T-cell (primary cell): ENCODE results near the gene TBC1D10A. TPM values are rescaled to one million over a fixed set of nuclear protein-coding genes. Genes with fewer than 3 reads are reported as not detected.
A peak's percentile ranks its signal among the peaks of the same experiment; 100 is the strongest.

ENCODE experiments used
- ATAC-seq, 4 experiments: fragments of 200-7000 bp in 3 of 4; fragments of 150-1000 bp in 1 of 4; cut with Tn5 transposase; replicated peaks in 1 of 4; 1 replicate in 3 of 4; 2 replicates in 1 of 4; pipeline ENCODE4 v1.10.0; 2021; ENCODE audit warnings: moderate library complexity in 3 of 4, mild to moderate bottlenecking in 2 of 4, moderate number of reproducible peaks in 1 of 4
- CTCF ChIA-PET, 2 donors: fragments of 300-600 bp; sonication (Branson Sonifier 250); formaldehyde crosslinking; loops; one replicate each; lab custom pipeline; 2022; ENCODE audit warnings: antibody characterized with exemption in 2 of 2; lab: Charles Lee
- POLR2A ChIA-PET, 2 donors: fragments of 300-600 bp; sonication (Branson Sonifier 250); formaldehyde crosslinking; loops; one replicate each; lab custom pipeline; 2022; ENCODE audit warnings: antibody characterized with exemption in 2 of 2; lab: Charles Lee
- DNase-seq, 35 experiments: peaks; one replicate each; pipeline versions ENCODE4 v3.0.0 to v3.0.0-alpha.2; 2013 to 2023
- H3K27ac ChIP-seq: one replicate; pipeline ENCODE4 v1.5.1; 2013; ENCODE audit warnings: low read length
- H3K27me3 ChIP-seq, 2 experiments: replicated peaks in 1 of 2; 1 replicate in 1 of 2; 2 replicates in 1 of 2; pipeline versions ENCODE4 v1.6.1 to v1.7.0; 2013; ENCODE audit warnings: low read length in 1 of 2, mixed read lengths in 1 of 2; ENCODE audit not compliant: control insufficient read depth in 2 of 2, insufficient read depth in 2 of 2; ENCODE audit errors: extremely low read depth in 1 of 2
- H3K36me3 ChIP-seq, 2 donors: 1 replicate in 1 of 2; 2 replicates in 1 of 2; pipeline versions ENCODE4 v1.6.1 to v1.7.0; 2013; ENCODE audit warnings: low read length in 1 of 2; ENCODE audit not compliant: control insufficient read depth in 2 of 2, insufficient read depth in 1 of 2; ENCODE audit errors: extremely low read depth in 1 of 2
- H3K4me1 ChIP-seq, 2 experiments: 1 replicate in 1 of 2; 2 replicates in 1 of 2; pipeline versions ENCODE4 v1.6.1 to v1.7.0; 2013; ENCODE audit warnings: low read length in 2 of 2, mixed read lengths in 1 of 2; ENCODE audit not compliant: insufficient read depth in 2 of 2, control insufficient read depth in 1 of 2; ENCODE audit errors: extremely low read depth in 1 of 2
- H3K4me3 ChIP-seq, 2 donors: 1 replicate in 1 of 2; 2 replicates in 1 of 2; pipeline versions ENCODE4 v1.5.1 to v1.7.0; 2013; ENCODE audit warnings: mild to moderate bottlenecking in 2 of 2, low read length in 1 of 2, moderate library complexity in 1 of 2; ENCODE audit not compliant: control insufficient read depth in 1 of 2; ENCODE audit errors: extremely low read depth in 1 of 2
- H3K9me3 ChIP-seq: 2 replicates; pipeline ENCODE4 v1.7.0; 2013
- H3K27ac Mint-ChIP-seq, 2 donors: one replicate each; pipeline ENCODE4 v1.8.0; 2020 to 2021; ENCODE audit warnings: mild to moderate bottlenecking in 2 of 2, mixed read lengths in 2 of 2
- H3K27me3 Mint-ChIP-seq, 2 donors: one replicate each; pipeline ENCODE4 v1.8.0; 2021 to 2022; ENCODE audit warnings: mixed read lengths in 2 of 2
- H3K36me3 Mint-ChIP-seq: one replicate; pipeline ENCODE4 v1.8.0; 2021; ENCODE audit warnings: mixed read lengths
- H3K4me1 Mint-ChIP-seq, 3 donors: one replicate each; pipeline ENCODE4 v1.8.0; 2020 to 2022; ENCODE audit warnings: mixed read lengths in 3 of 3, mild to moderate bottlenecking in 1 of 3
- H3K4me3 Mint-ChIP-seq, 3 donors: one replicate each; pipeline ENCODE4 v1.8.0; 2020 to 2022; ENCODE audit warnings: mild to moderate bottlenecking in 3 of 3, mixed read lengths in 3 of 3, moderate library complexity in 3 of 3
- H3K9me3 Mint-ChIP-seq, 3 donors: one replicate each; pipeline ENCODE4 v1.8.0; 2020 to 2022; ENCODE audit warnings: mixed read lengths in 3 of 3
- WGBS: methylation state at CpG from one replicate; pipeline ENCODE4 v1.1.5; 2013; ENCODE audit warnings: missing lambda C conversion rate; ENCODE audit not compliant: insufficient coverage; 5-methylcytosine and 5-hydroxymethylcytosine counted together
- total RNA-seq, 35 experiments: library from RNA in 6 of 35; stranded (reverse) in 6 of 35; fragments of 120-200 nt in 1 of 35; gene quantifications; one replicate each; pipeline versions ENCODE4 v1.2.1 to v1.2.4 and lab custom pipeline; 2013 to 2026

Gene TBC1D10A
- total RNA-seq, 5 donors from 2014 or later (not counting 1 experiment from before 2014, with no cell fraction given): 56.2 to 84.3 (median 82.3) TPM

GRCh38 chr22:30351226-30351625 is 24.5 kb upstream of the TBC1D10A start:
- ChIA-PET POLR2A (no interaction called here), CTCF (no interaction called here)
- Histone ChIP-seq H3K9me3 (no peaks in the 10 kb centered on the region), H3K27me3 (no peaks in the 10 kb centered on the region), H3K36me3 (peaks cover 21 to 74% of the 10 kb centered on the region in 2 donors), H3K4me1 (peaks cover 15 to 59% of the 10 kb centered on the region in 2 experiments), H3K27ac (no peak overlapping the region), H3K4me3 (peak overlapping the region in 1 of 2 donors; percentile 5)
- Mint-ChIP-seq H3K9me3 (no peaks in the 10 kb centered on the region), H3K27ac (peak overlapping the region in 1 of 2 donors; percentile 48), H3K36me3 (peaks cover 51% of the 10 kb centered on the region), H3K4me1 (peaks cover 73 to 87% (median 78%) of the 10 kb centered on the region in 3 donors), H3K27me3 (no peaks in the 10 kb centered on the region), H3K4me3 (no peak overlapping the region)
- no peak for DNase-seq
- no peak for ATAC-seq
- 100% methylated on average over 1 of the region's 3 CpGs for WGBS

- H3K36me3 ChIP-seq: peaks cover 32 to 90% of the 10 kb centered on the region in 2 donors
- H3K27ac ChIP-seq: no peak overlapping the region
- Mint-ChIP-seq H3K27me3 (no peaks in the 10 kb centered on the region), H3K4me3 (peak overlapping the region in 1 of 3 donors; percentile 3), H3K27ac (peak overlapping the region; percentile 22 to 67), H3K4me1 (peaks cover 49 to 83% (median 70%) of the 10 kb centered on the region in 3 donors), H3K36me3 (peaks cover 64% of the 10 kb centered on the region), H3K9me3 (no peaks in the 10 kb centered on the region)
- no peaks in the 10 kb centered on the region for H3K9me3 ChIP-seq
- ChIA-PET CTCF (interaction anchor here in 1 of 2 donors (0.7 kb wide), 2 partner anchors 59 to 95 kb away, joined by 3 read pairs; partner anchors contain the start of gene CASTOR1), POLR2A (interaction anchor here in 1 of 2 donors (0.6 to 1.1 kb wide), 3 partner anchors 50 to 759 kb away, joined by 3 to 4 read pairs (median 3); no protein-coding TSS in a partner anchor)
- peaks cover 0 to 50% of the 10 kb centered on the region in 2 experiments for H3K4me1 ChIP-seq
- H3K4me3 ChIP-seq: no peak overlapping the region
- DNase-seq (no peak), ATAC-seq (no peak)
- 62% methylated on average over 3 of the region's 4 CpGs for WGBS
- no peaks in the 10 kb centered on the region for H3K27me3 ChIP-seq
Observed at GRCh38 chr22:30348809-30349208, 22.1 kb upstream of the TBC1D10A start.

DNA sequence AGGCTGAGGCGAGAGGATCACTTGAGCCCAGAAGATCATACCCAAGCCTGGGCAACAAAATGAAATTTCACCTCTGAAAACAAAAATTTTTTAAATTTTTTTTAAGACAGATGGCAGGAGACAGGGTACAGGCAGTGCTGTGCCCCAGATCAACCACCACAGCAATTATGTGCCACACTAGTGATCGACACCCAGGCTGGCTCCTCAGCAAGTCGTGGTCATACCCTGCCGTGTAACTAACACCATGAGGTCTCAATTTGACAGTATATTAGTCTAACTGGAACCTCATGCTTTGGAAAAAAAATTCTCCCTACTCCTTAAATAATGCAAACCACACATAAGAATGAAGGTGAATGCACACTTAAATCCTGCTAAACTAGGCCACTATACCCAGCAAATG is 21.7 kb upstream of the TBC1D10A start:
- DNase-seq (no peak), ATAC-seq (no peak)
- Histone ChIP-seq H3K4me1 (peaks cover 0 to 46% of the 10 kb centered on the region in 2 experiments), H3K27me3 (no peaks in the 10 kb centered on the region), H3K4me3 (no peak overlapping the region), H3K9me3 (no peaks in the 10 kb centered on the region), H3K36me3 (peaks cover 32 to 92% of the 10 kb centered on the region in 2 donors), H3K27ac (no peak overlapping the region)
- WGBS: 80% methylated on average over 2 of the region's 4 CpGs
- Mint-ChIP-seq H3K4me1 (peaks cover 45 to 79% (median 66%) of the 10 kb centered on the region in 3 donors), H3K9me3 (no peaks in the 10 kb centered on the region), H3K27me3 (no peaks in the 10 kb centered on the region), H3K36me3 (peaks cover 63% of the 10 kb centered on the region), H3K27ac (peak overlapping the region; percentile 48 to 67), H3K4me3 (peak overlapping the region in 1 of 3 donors; percentile 3)
- POLR2A ChIA-PET: interaction anchor here in 1 of 2 donors (0.6 kb wide), 1 partner anchor 76 kb away, joined by 3 read pairs; no protein-coding TSS in a partner anchor
- CTCF ChIA-PET: interaction anchor here in 1 of 2 donors (0.7 kb wide), 1 partner anchor 95 kb away, joined by 3 read pairs; no protein-coding TSS in a partner anchor

DNA sequence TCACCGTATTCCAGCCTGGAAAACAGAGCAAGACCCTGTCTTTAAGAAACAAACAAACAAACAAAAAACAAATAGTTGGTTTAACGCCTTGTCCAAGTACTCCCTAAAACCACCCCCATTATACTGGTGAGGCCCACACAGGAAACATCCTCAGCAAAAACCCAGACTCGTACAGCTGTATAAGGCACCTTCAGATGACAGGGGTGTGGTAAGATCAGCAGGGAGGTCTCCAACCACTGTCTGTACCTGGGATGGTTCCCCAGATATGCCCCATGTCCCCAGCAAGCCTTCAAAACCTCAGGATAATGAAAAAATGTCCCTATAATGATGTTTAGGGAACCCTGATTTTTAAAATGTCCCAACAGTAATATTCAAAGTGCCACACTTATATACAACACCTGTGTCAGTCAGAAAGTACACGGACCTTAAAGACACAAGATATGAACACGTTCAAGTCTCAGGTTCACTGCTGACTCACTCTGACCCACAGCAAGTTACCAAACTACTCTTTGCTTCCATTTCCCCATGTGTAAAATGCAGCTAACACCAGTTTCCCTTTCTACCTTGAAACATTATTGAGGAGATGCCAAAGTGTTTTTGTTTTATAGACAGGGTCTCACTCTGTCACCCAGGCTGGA is 20.6 kb upstream of the TBC1D10A start:
- no peak overlapping the region for H3K4me3 Mint-ChIP-seq
- DNase-seq (no peak), ATAC-seq (no peak)
- Histone ChIP-seq H3K36me3 (peaks cover 32 to 96% of the 10 kb centered on the region in 2 donors), H3K27me3 (no peaks in the 10 kb centered on the region), H3K4me3 (no peak overlapping the region), H3K4me1 (peaks cover 0 to 39% of the 10 kb centered on the region in 2 experiments), H3K9me3 (no peaks in the 10 kb centered on the region), H3K27ac (peak overlapping the region; percentile 15)
- POLR2A ChIA-PET: interaction anchor here in 1 of 2 donors (0.6 kb wide), 1 partner anchor 31 kb away, joined by 3 read pairs; no protein-coding TSS in a partner anchor
- H3K9me3 Mint-ChIP-seq: no peaks in the 10 kb centered on the region
- H3K27me3 Mint-ChIP-seq: no peaks in the 10 kb centered on the region
- peak overlapping the region; percentile 68 to 72 for H3K27ac Mint-ChIP-seq
- 34% methylated on average over 3 of the region's 5 CpGs for WGBS
- CTCF ChIA-PET: no interaction called here
- H3K4me1 Mint-ChIP-seq: peaks cover 44 to 70% (median 57%) of the 10 kb centered on the region in 3 donors
- peaks cover 65% of the 10 kb centered on the region for H3K36me3 Mint-ChIP-seq

DNA sequence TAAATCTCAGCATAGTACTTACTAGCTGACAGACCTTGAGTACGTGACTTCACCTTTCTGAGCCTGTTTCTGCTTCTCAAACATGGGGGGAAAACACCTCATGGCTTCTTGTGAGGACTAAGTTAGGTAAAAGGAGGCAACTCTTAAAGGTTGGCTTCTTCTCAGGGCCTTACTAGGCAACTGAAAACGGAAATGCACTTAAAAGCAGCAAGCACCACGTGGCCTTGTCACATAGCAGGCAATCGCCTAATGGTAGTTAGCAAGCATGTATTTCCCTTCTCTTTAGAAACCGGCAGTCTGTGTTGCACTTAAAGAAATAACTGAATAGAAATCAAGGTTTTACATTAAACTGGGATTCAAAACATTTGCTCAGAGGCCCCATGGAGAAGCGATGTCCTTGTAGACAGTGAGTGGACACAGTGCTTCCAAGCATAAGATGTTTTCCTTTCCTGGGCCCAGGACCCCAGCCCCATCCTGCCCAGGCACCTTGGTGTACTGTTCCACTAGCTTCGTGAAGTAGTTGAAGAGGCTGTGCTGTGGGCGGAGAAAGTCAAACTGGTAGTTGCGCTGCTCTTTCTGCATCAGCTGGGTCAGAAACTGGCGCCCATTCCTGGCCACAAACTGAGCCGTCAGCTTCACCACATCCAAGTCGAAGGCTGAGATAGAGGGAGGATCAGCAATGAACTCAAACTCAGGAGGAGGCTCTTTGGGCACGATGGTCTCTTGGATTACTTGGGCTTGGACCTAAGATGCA is 17.9 kb upstream of the TBC1D10A start:
- POLR2A ChIA-PET: no interaction called here
- Mint-ChIP-seq H3K4me3 (no peak overlapping the region), H3K9me3 (no peaks in the 10 kb centered on the region), H3K27me3 (no peaks in the 10 kb centered on the region), H3K27ac (peak overlapping the region; percentile 66 to 73), H3K4me1 (peaks cover 20 to 46% (median 37%) of the 10 kb centered on the region in 3 donors), H3K36me3 (peaks cover 70% of the 10 kb centered on the region)
- Histone ChIP-seq H3K27ac (no peak overlapping the region), H3K27me3 (no peaks in the 10 kb centered on the region), H3K4me3 (no peak overlapping the region), H3K4me1 (peaks cover 0 to 24% of the 10 kb centered on the region in 2 experiments), H3K9me3 (no peaks in the 10 kb centered on the region), H3K36me3 (peaks cover 45 to 99% of the 10 kb centered on the region in 2 donors)
- DNase-seq (peak in 1 of 35 experiments; percentile 33), ATAC-seq (peak in 2 of 4 experiments; percentile 22 to 44)
- CTCF ChIA-PET: no interaction called here
- WGBS: 45% methylated on average over 6 of the region's 13 CpGs
